ENCODE results near the gene COLEC11.

- no peak for TF ChIP-seq CTCF (conservative IDR thresholded peaks at IDR 0.05; ENCODE audit: low read depth in 2 of 2)
- TF ChIP-seq EZH2 (IDR thresholded peaks at IDR 0.05; ENCODE audit: low read depth, unreplicated experiment), result no peak
- TF ChIP-seq STAT1 (IDR thresholded peaks at IDR 0.05; ENCODE audit: unreplicated experiment), result no peak
Observed at GRCh38 chr2:3644891-3645605, 50.1 kb downstream of the COLEC11 start.

Data from GM23338 (cell line).